H54 (cell line): ENCODE results near the gene CDK13.
A peak's percentile ranks its signal among the peaks of the same experiment; 100 is the strongest.

Experiments used
- DNase-seq: peaks from one replicate; pipeline ENCODE4 v3.0.0; 2011; ENCODE audit warnings: low spot score, mixed read lengths; ENCODE audit not compliant: insufficient read length
- FAIRE-seq: peaks from 3 replicates; lab custom pipeline; 2011; peaks lifted over from hg19 to GRCh38; lab: Jason Lieb, UNC
- POLR2A ChIP-seq: IDR thresholded peaks from 2 replicates; pipeline ENCODE4 v1.6.1; 2011; ENCODE audit warnings: low read depth, mild to moderate bottlenecking, low read length

The CDK13 gene

GRCh38 chr7:39936761-39937160, 13.3 kb upstream of the CDK13 start:
- no peak for FAIRE-seq

GRCh38 chr7:39937366-39938153, 12.5 kb upstream of the CDK13 start:
- FAIRE-seq = no peak
- no peak for TF ChIP-seq POLR2A

More at GRCh38 chr7:39936761-39937160, 13.3 kb upstream of the CDK13 start:
- no peak for TF ChIP-seq POLR2A
- no peak for DNase-seq

GRCh38 chr7:39942883-39943282, 7.2 kb upstream of the CDK13 start:
- DNase-seq (no peak), FAIRE-seq (no peak)
- no peak for TF ChIP-seq POLR2A

More at GRCh38 chr7:39937366-39938153, 12.5 kb upstream of the CDK13 start:
- no peak for DNase-seq

- DNase-seq (no peak), FAIRE-seq (no peak)
- TF ChIP-seq POLR2A = no peak
Measured at GRCh38 chr7:39946693-39947092, 3.4 kb upstream of the CDK13 start.

- no peak for TF ChIP-seq POLR2A
- FAIRE-seq (no peak), DNase-seq (no peak)
Measured at GRCh38 chr7:39948375-39948955, 1.6 kb upstream of the CDK13 start.

GRCh38 chr7:39948956-39949928, 814 bp upstream of the CDK13 start:
- DNase-seq (peak; percentile 100), FAIRE-seq (peak; percentile 98)
- TF ChIP-seq POLR2A = peak; percentile 99

- TF ChIP-seq POLR2A = no peak
- DNase-seq (peak; percentile 34), FAIRE-seq (no peak)
Measured at GRCh38 chr7:39950473-39951225, 593 bp downstream of the CDK13 start.

GRCh38 chr7:39951226-39952194, 1.5 kb downstream of the CDK13 start:
- peak; percentile 33 for DNase-seq
- no peak for FAIRE-seq
- no peak; the same call in none of the 2 replicates for TF ChIP-seq POLR2A

GRCh38 chr7:39952374-39952773, 2.3 kb downstream of the CDK13 start:
- DNase-seq (peak; percentile 44), FAIRE-seq (no peak)
- no peak for TF ChIP-seq POLR2A

- FAIRE-seq (no peak), DNase-seq (no peak)
- TF ChIP-seq POLR2A = no peak
Measured at GRCh38 chr7:39952803-39953202, 2.7 kb downstream of the CDK13 start.

- FAIRE-seq (no peak), DNase-seq (no peak)
- no peak for TF ChIP-seq POLR2A
Measured at GRCh38 chr7:39954694-39955093, 4.6 kb downstream of the CDK13 start.

- FAIRE-seq = no peak
- no peak for DNase-seq
- TF ChIP-seq POLR2A = no peak
Measured at GRCh38 chr7:39958038-39958437, 8.0 kb downstream of the CDK13 start.
